Prostate gland (tissue), 2 donors: ENCODE results near the gene HOXB5. TPM values are rescaled to one million over a fixed set of nuclear protein-coding genes. Genes with fewer than 3 reads are reported as not detected.

Experiments used
- DNase-seq: peaks from one replicate; pipeline ENCODE4 v3.0.0-alpha.2; 2019; ENCODE audit warnings: low spot score
- H3K27ac ChIP-seq, 2 donors: fragments of 200-600 bp; sonication (generic); 2 replicates each; pipeline ENCODE4 v1.5.1; 2017 to 2019
- H3K27me3 ChIP-seq: fragments of 200-600 bp; sonication (generic); replicated peaks from 2 replicates; pipeline ENCODE4 v1.5.1; 2019; ENCODE audit not compliant: insufficient read depth
- H3K36me3 ChIP-seq, 2 donors: fragments of 200-600 bp; sonication (generic); 1 replicate in 1 of 2; 2 replicates in 1 of 2; pipeline versions ENCODE4 v1.5.1 to v1.8.1; 2017 to 2019
- H3K4me1 ChIP-seq: fragments of 200-600 bp; sonication (generic); replicated peaks from 2 replicates; pipeline ENCODE4 v1.5.1; 2019
- H3K4me3 ChIP-seq, 2 donors: fragments of 200-600 bp; sonication (generic); 2 replicates each; pipeline ENCODE4 v1.5.1; 2017 to 2019
- H3K9me3 ChIP-seq: fragments of 200-600 bp; sonication (generic); 2 replicates; pipeline ENCODE4 v1.5.1; 2017
- CTCF ChIP-seq, 4 experiments: fragments of 200-600 bp in 2 of 4; fragments of 450-650 bp in 2 of 4; sonication (generic) in 2 of 4; IDR thresholded peaks; 1 replicate in 3 of 4; 2 replicates in 1 of 4; pipeline ENCODE4 v1.5.1; 2016 to 2019; ENCODE audit warnings: antibody characterized with exemption in 4 of 4, mild to moderate bottlenecking in 2 of 4, moderate library complexity in 2 of 4
- POLR2A ChIP-seq: fragments of 450-650 bp; IDR thresholded peaks from one replicate; pipeline ENCODE4 v1.6.1; 2016; ENCODE audit warnings: antibody characterized with exemption, mild to moderate bottlenecking
- POLR2AphosphoS5 ChIP-seq: sonication (generic); formaldehyde crosslinking; IDR thresholded peaks from one replicate; pipeline ENCODE4 v1.6.1; 2017; ENCODE audit warnings: antibody characterized with exemption
- WGBS: methylation state at CpG from one replicate; pipeline ENCODE4 v1.1.5; 2018; 5-methylcytosine and 5-hydroxymethylcytosine counted together
- intact Hi-C: fragments of 100-400 bp; cut with DNase I; formaldehyde crosslinking; loops from one replicate; pipeline ENCODE4 v1.14.2; 2022
- total RNA-seq, 2 donors: library from RNA; depleted of rRNA; stranded (reverse); fragments of >200 nt; gene quantifications; one replicate each; pipeline ENCODE4 v1.1.0, GENCODE V29; 2016

Gene HOXB5
- total RNA-seq, 2 donors from 2014 or later, result 0.36 to 1.1 TPM

- no peak within 1 kb of the TSS for H3K4me3 ChIP-seq
- DNase-seq, result no peak
- intact Hi-C loops, result loop anchor here (5.0 kb wide), 2 partner anchors 278 to 593 kb away; no protein-coding TSS in a partner anchor
- H3K27me3 ChIP-seq, result peaks cover 50% of the 10 kb centered on the region
- TF ChIP-seq POLR2A (no peak), POLR2AphosphoS5 (no peak), CTCF (IDR thresholded peaks at IDR 0.05) (no peak)
- no peak within 1 kb of the TSS for H3K27ac ChIP-seq
- H3K9me3 ChIP-seq, result no peaks in the 10 kb centered on the region
- peaks cover 8% of the 10 kb centered on the region for H3K4me1 ChIP-seq
- WGBS, result 13% methylated on average over 41 of the region's 41 CpGs
- H3K36me3 ChIP-seq, result no peaks in the 10 kb centered on the region
Observed at GRCh38 chr17:48615047-48615962, 21.7 kb upstream of the HOXB5 start, which contains the start of gene HOXB8. Gene HOXB8 (minus strand): TSS chr17:48615292. CDS start chr17:48614704, 588 bp downstream.

- Histone ChIP-seq H3K36me3 (no peaks in the 10 kb centered on the region), H3K27ac (no peak overlapping the region), H3K4me3 (no peak overlapping the region), H3K4me1 (peaks cover 4% of the 10 kb centered on the region), H3K27me3 (peaks cover 53% of the 10 kb centered on the region), H3K9me3 (no peaks in the 10 kb centered on the region)
- WGBS, result 6% methylated on average over 55 of the region's 55 CpGs
- no peak for TF ChIP-seq CTCF (IDR thresholded peaks at IDR 0.05)
- intact Hi-C loops, result no loop called here
- DNase-seq, result no peak
Observed at GRCh38 chr17:48613862-48614694, 20.5 kb upstream of the HOXB5 start.

- WGBS, result 2% methylated on average over 61 of the region's 67 CpGs
- peaks cover 53% of the 10 kb centered on the region for H3K27me3 ChIP-seq
- peak overlapping the region in 1 of 2 donors; percentile 13 for H3K4me3 ChIP-seq
- no peaks in the 10 kb centered on the region for H3K36me3 ChIP-seq
- H3K4me1 ChIP-seq, result peaks cover 3% of the 10 kb centered on the region
- DNase-seq, result no peak
- peak in 1 of 4 experiments; percentile 23 for TF ChIP-seq CTCF (IDR thresholded peaks at IDR 0.05)
- TF ChIP-seq POLR2A, result no peak
- TF ChIP-seq POLR2AphosphoS5, result peak; percentile 6
- no peaks in the 10 kb centered on the region for H3K9me3 ChIP-seq
- H3K27ac ChIP-seq, result no peak overlapping the region
- intact Hi-C loops, result no loop called here
Observed at GRCh38 chr17:48612854-48613691, 19.5 kb upstream of the HOXB5 start.

- H3K4me1 ChIP-seq, result peaks cover 3% of the 10 kb centered on the region
- intact Hi-C loops, result no loop called here
- 5% methylated on average over 15 of the region's 15 CpGs for WGBS
- H3K27me3 ChIP-seq, result peaks cover 52% of the 10 kb centered on the region
- no peak for TF ChIP-seq POLR2A
- TF ChIP-seq POLR2AphosphoS5, result no peak
- no peak for TF ChIP-seq CTCF (IDR thresholded peaks at IDR 0.05)
- H3K27ac ChIP-seq, result peak overlapping the region in 1 of 2 donors; percentile 13
- no peaks in the 10 kb centered on the region for H3K9me3 ChIP-seq
- DNase-seq, result no peak
- H3K36me3 ChIP-seq, result no peaks in the 10 kb centered on the region
- H3K4me3 ChIP-seq, result no peak overlapping the region
Observed at GRCh38 chr17:48612456-48612853, 18.9 kb upstream of the HOXB5 start.
